Prostate gland (tissue), 2 donors: ENCODE measurements around the gene KCND3. TPM values are rescaled to one million over a fixed set of nuclear protein-coding genes. Genes with fewer than 3 reads are reported as not detected.

Experiments used
- DNase-seq: peaks from one replicate; pipeline ENCODE4 v3.0.0-alpha.2; 2019; ENCODE audit warnings: low spot score
- H3K27ac ChIP-seq, 2 donors: fragments of 200-600 bp; sonication (generic); 2 replicates each; pipeline ENCODE4 v1.5.1; 2017 to 2019
- H3K27me3 ChIP-seq: fragments of 200-600 bp; sonication (generic); replicated peaks from 2 replicates; pipeline ENCODE4 v1.5.1; 2019; ENCODE audit not compliant: insufficient read depth
- H3K36me3 ChIP-seq, 2 donors: fragments of 200-600 bp; sonication (generic); 1 replicate in 1 of 2; 2 replicates in 1 of 2; pipeline versions ENCODE4 v1.5.1 to v1.8.1; 2017 to 2019
- H3K4me1 ChIP-seq: fragments of 200-600 bp; sonication (generic); replicated peaks from 2 replicates; pipeline ENCODE4 v1.5.1; 2019
- H3K4me3 ChIP-seq, 2 donors: fragments of 200-600 bp; sonication (generic); 2 replicates each; pipeline ENCODE4 v1.5.1; 2017 to 2019
- H3K9me3 ChIP-seq: fragments of 200-600 bp; sonication (generic); 2 replicates; pipeline ENCODE4 v1.5.1; 2017
- CTCF ChIP-seq, 4 experiments: fragments of 200-600 bp in 2 of 4; fragments of 450-650 bp in 2 of 4; sonication (generic) in 2 of 4; IDR thresholded peaks; 1 replicate in 3 of 4; 2 replicates in 1 of 4; pipeline ENCODE4 v1.5.1; 2016 to 2019; ENCODE audit warnings: antibody characterized with exemption in 4 of 4, mild to moderate bottlenecking in 2 of 4, moderate library complexity in 2 of 4
- POLR2A ChIP-seq: fragments of 450-650 bp; IDR thresholded peaks from one replicate; pipeline ENCODE4 v1.6.1; 2016; ENCODE audit warnings: antibody characterized with exemption, mild to moderate bottlenecking
- POLR2AphosphoS5 ChIP-seq: sonication (generic); formaldehyde crosslinking; IDR thresholded peaks from one replicate; pipeline ENCODE4 v1.6.1; 2017; ENCODE audit warnings: antibody characterized with exemption
- WGBS: methylation state at CpG from one replicate; pipeline ENCODE4 v1.1.5; 2018; 5-methylcytosine and 5-hydroxymethylcytosine counted together
- intact Hi-C: fragments of 100-400 bp; cut with DNase I; formaldehyde crosslinking; loops from one replicate; pipeline ENCODE4 v1.14.2; 2022
- total RNA-seq, 2 donors: library from RNA; depleted of rRNA; stranded (reverse); fragments of >200 nt; gene quantifications; one replicate each; pipeline ENCODE4 v1.1.0, GENCODE V29; 2016

KCND3 gene
- total RNA-seq, 2 donors from 2014 or later, result 17.1 to 27.3 TPM

- H3K4me1 ChIP-seq, result no peaks in the 10 kb centered on the region
- under 1% methylated on average over 56 of the region's 59 CpGs for WGBS
- intact Hi-C loops, result no loop called here
Observed at GRCh38 chr1:111739194-111739924, 250.1 kb downstream of the KCND3 start, which contains the start of gene INKA2. Gene INKA2, minus strand, starts transcription at chr1:111739395. Its CDS starts 153 bp downstream, at chr1:111739242.

GRCh38 chr1:111738436-111739193 lies 250.9 kb downstream of the KCND3 start:
- Histone ChIP-seq H3K4me1 (no peaks in the 10 kb centered on the region), H3K4me3 (peak overlapping the region; percentile 48 to 61), H3K27me3 (no peaks in the 10 kb centered on the region), H3K9me3 (no peaks in the 10 kb centered on the region), H3K27ac (peak overlapping the region; percentile 90 to 92), H3K36me3 (no peaks in the 10 kb centered on the region)
- under 1% methylated on average over 61 of the region's 61 CpGs for WGBS
- intact Hi-C loops, result no loop called here
- DNase-seq, result peak; percentile 74
- TF ChIP-seq POLR2AphosphoS5 (peak; percentile 26), CTCF (IDR thresholded peaks at IDR 0.05) (no peak), POLR2A (peak; percentile 68)

More at GRCh38 chr1:111739194-111739924, 250.1 kb downstream of the KCND3 start, which contains the start of gene INKA2:
- TF ChIP-seq POLR2A (peak; percentile 86), CTCF (IDR thresholded peaks at IDR 0.05) (peak in 1 of 4 experiments; percentile 29), POLR2AphosphoS5 (peak; percentile 85)
- Histone ChIP-seq H3K27me3 (no peaks in the 10 kb centered on the region), H3K27ac (peak within 1 kb of the TSS; percentile 90 to 92), H3K4me3 (peak within 1 kb of the TSS; percentile 48 to 61), H3K9me3 (no peaks in the 10 kb centered on the region), H3K36me3 (no peaks in the 10 kb centered on the region)
- DNase-seq, result peak; percentile 88

- TF ChIP-seq CTCF (IDR thresholded peaks at IDR 0.05) (no peak), POLR2AphosphoS5 (no peak), POLR2A (no peak)
- DNase-seq, result no peak
- Histone ChIP-seq H3K27me3 (no peaks in the 10 kb centered on the region), H3K9me3 (no peaks in the 10 kb centered on the region), H3K4me1 (no peaks in the 10 kb centered on the region), H3K4me3 (peak overlapping the region; percentile 48 to 61), H3K36me3 (no peaks in the 10 kb centered on the region), H3K27ac (peak overlapping the region; percentile 90 to 92)
- intact Hi-C loops, result no loop called here
- 12% methylated on average over 9 of the region's 9 CpGs for WGBS
Observed at GRCh38 chr1:111738133-111738435, 251.4 kb downstream of the KCND3 start.

- 30% methylated on average over 8 of the region's 8 CpGs for WGBS
- no peaks in the 10 kb centered on the region for H3K27me3 ChIP-seq
- intact Hi-C loops, result no loop called here
- H3K27ac ChIP-seq, result peak overlapping the region; percentile 90 to 92
- no peaks in the 10 kb centered on the region for H3K4me1 ChIP-seq
- no peak for DNase-seq
- no peak for TF ChIP-seq CTCF (IDR thresholded peaks at IDR 0.05)
- H3K9me3 ChIP-seq, result no peaks in the 10 kb centered on the region
- no peak overlapping the region for H3K4me3 ChIP-seq
- no peaks in the 10 kb centered on the region for H3K36me3 ChIP-seq
Observed at GRCh38 chr1:111737216-111738132, 252.0 kb downstream of the KCND3 start.
